Kasumi-1 (cell line): ENCODE results near the gene NAT16.
"Not testable (repeated sequence)": the region's sequence is repeated elsewhere in the genome, so short reads cannot be mapped to it uniquely, and the experiment has no call there.

Source experiments
- DNase-seq, 2 experiments: peaks; one replicate each; lab custom pipeline; 2025; lab: John Stamatoyannopoulos, UW

The NAT16 gene

GRCh38 chr7:101180130-101180755 is at the start of gene NAT16:
Gene NAT16, minus strand, starts transcription at chr7:101180293. Its CDS starts 5,486 bp downstream, at chr7:101174807.
- no peak for DNase-seq

GRCh38 chr7:101226721-101227120 is 46.6 kb upstream of the NAT16 start:
- DNase-seq, result no peak

- DNase-seq, result no peak
Measured at GRCh38 chr7:101225650-101226049, 45.6 kb upstream of the NAT16 start.

- no peak for DNase-seq
Measured at GRCh38 chr7:101223528-101223927, 43.4 kb upstream of the NAT16 start.

- DNase-seq, result no peak
Measured at GRCh38 chr7:101222275-101222830, 42.3 kb upstream of the NAT16 start.

- DNase-seq, result no peak
Measured at GRCh38 chr7:101220295-101220694, 40.2 kb upstream of the NAT16 start.

GRCh38 chr7:101218236-101219125 is 38.4 kb upstream of the NAT16 start:
- DNase-seq, result no peak

GRCh38 chr7:101217388-101218235 is 37.5 kb upstream of the NAT16 start, which contains the start of the genes PLOD3 and ZNHIT1:
Gene PLOD3, minus strand, starts transcription at chr7:101217581. Its CDS starts 307 bp downstream, at chr7:101217274.
Gene ZNHIT1, plus strand, starts transcription at chr7:101218165. Its CDS starts 31 bp downstream, at chr7:101218196.
- peak; percentile 97 to 98 for DNase-seq

GRCh38 chr7:101216860-101217387 is 36.8 kb upstream of the NAT16 start:
- peak; percentile 10 to 34 for DNase-seq

- no peak for DNase-seq
Measured at GRCh38 chr7:101216001-101216859, 36.1 kb upstream of the NAT16 start.

- DNase-seq, result no peak
Measured at GRCh38 chr7:101212014-101212413, 31.9 kb upstream of the NAT16 start.

- no peak for DNase-seq
Measured at GRCh38 chr7:101211501-101211900, 31.4 kb upstream of the NAT16 start.

- no peak for DNase-seq
Measured at GRCh38 chr7:101210143-101210542, 30.1 kb upstream of the NAT16 start.

GRCh38 chr7:101208794-101209193 is 28.7 kb upstream of the NAT16 start:
- DNase-seq, result no peak

- no peak for DNase-seq
Measured at GRCh38 chr7:101207459-101207858, 27.4 kb upstream of the NAT16 start.

- DNase-seq, result no peak
Measured at GRCh38 chr7:101206665-101207042, 26.6 kb upstream of the NAT16 start.

GRCh38 chr7:101205901-101206664 is 26.0 kb upstream of the NAT16 start:
- DNase-seq, result no peak

- DNase-seq, result not testable (repeated sequence)
Measured at GRCh38 chr7:101203740-101204738, 23.9 kb upstream of the NAT16 start.

GRCh38 chr7:101202603-101202918 is 22.5 kb upstream of the NAT16 start:
- DNase-seq, result no peak
